ENCODE results near the gene PODXL2.

The PODXL2 gene

DNA sequence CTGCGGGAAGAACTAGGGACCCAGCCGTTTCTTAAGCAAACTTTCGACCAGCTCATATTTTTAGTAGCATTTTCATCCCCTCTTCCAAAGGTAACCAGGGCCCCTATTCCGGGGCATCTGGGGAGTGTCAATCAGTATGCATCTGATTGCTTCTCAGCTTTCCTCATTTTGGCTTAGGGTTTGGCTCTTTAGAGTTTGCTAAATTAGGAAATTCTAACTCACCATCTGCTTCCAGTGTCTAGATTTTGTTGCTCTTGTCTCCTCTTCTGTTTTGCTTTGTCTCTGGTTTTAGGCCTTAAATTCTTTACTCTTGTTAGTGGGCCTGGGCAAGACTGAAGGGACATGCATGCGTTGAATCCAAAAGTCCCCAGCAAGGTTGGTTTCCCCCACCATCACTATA, 34.2 kb downstream of the PODXL2 start:
- H3K27me3 ChIP-seq: no peaks in the 10 kb centered on the region
- H4K20me1 ChIP-seq: no peaks in the 10 kb centered on the region
- H3K4me3 ChIP-seq: no peak overlapping the region
- H3K27ac ChIP-seq: no peak overlapping the region
- H3K4me1 ChIP-seq: peaks cover 9 to 20% (median 13%) of the 10 kb centered on the region in 10 experiments
- H3K4me2 ChIP-seq: no peak overlapping the region
- no peaks in the 10 kb centered on the region for H3K9me3 ChIP-seq (replicated peaks in 1 of 11)
- H3K36me3 ChIP-seq: no peaks in the 10 kb centered on the region
- no peak overlapping the region for H3K9ac ChIP-seq
- TF ChIP-seq Cebpa-rat (IDR thresholded peaks at IDR 0.05): no peak

DNA sequence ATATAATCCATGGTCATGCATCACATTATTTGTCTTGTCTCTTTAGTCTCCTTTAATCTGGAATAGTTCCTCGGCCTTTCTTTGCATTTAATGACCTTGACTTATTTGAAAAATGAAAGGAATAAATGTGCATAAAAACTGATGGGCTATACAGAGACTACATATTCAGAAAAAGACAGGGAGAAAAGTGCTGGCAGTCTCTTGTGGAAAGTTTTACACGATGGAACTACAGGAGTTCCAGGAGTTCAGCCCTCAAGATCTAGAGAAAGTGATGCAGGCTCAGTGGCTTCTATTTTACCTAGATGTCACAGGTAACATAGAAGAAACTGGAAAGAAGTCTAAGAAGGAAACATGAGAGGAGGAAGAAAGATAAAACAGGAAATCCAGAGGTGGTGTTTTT, 36.2 kb downstream of the PODXL2 start:
- Histone ChIP-seq H3K4me2 (no peak overlapping the region), H3K4me3 (no peak overlapping the region), H3K27ac (no peak overlapping the region), H3K36me3 (no peaks in the 10 kb centered on the region), H3K27me3 (no peaks in the 10 kb centered on the region), H3K9me3 (replicated peaks in 1 of 11) (no peaks in the 10 kb centered on the region), H3K9ac (no peak overlapping the region), H3K4me1 (peaks cover 9 to 13% (median 10%) of the 10 kb centered on the region in 10 experiments), H4K20me1 (no peaks in the 10 kb centered on the region)
- TF ChIP-seq Cebpa-rat (IDR thresholded peaks at IDR 0.05): no peak

- Histone ChIP-seq H3K27ac (no peak overlapping the region), H3K4me1 (peaks cover 5 to 9% (median 6%) of the 10 kb centered on the region in 10 experiments), H3K4me2 (no peak overlapping the region), H3K36me3 (no peaks in the 10 kb centered on the region), H3K27me3 (no peaks in the 10 kb centered on the region), H3K9me3 (replicated peaks in 1 of 11) (no peaks in the 10 kb centered on the region), H3K4me3 (no peak overlapping the region), H3K9ac (no peak overlapping the region), H4K20me1 (no peaks in the 10 kb centered on the region)
- TF ChIP-seq Cebpa-rat (IDR thresholded peaks at IDR 0.05): no peak
Measured at GRCh38 chr3:127665586-127665985, 36.6 kb downstream of the PODXL2 start.

GRCh38 chr3:127666676-127667075, 37.7 kb downstream of the PODXL2 start:
- H3K27me3 ChIP-seq: no peaks in the 10 kb centered on the region
- peaks cover 4 to 6% (median 5%) of the 10 kb centered on the region in 10 experiments; a peak in 19 of 20 replicates for H3K4me1 ChIP-seq
- no peak for TF ChIP-seq Cebpa-rat (IDR thresholded peaks at IDR 0.05)
- no peak overlapping the region for H3K9ac ChIP-seq
- no peaks in the 10 kb centered on the region for H4K20me1 ChIP-seq
- no peak overlapping the region for H3K4me3 ChIP-seq
- H3K36me3 ChIP-seq: no peaks in the 10 kb centered on the region
- no peak overlapping the region for H3K4me2 ChIP-seq
- H3K9me3 ChIP-seq (replicated peaks in 1 of 11): no peaks in the 10 kb centered on the region
- no peak overlapping the region for H3K27ac ChIP-seq

- no peaks in the 10 kb centered on the region for H3K36me3 ChIP-seq
- no peak for TF ChIP-seq Cebpa-rat (IDR thresholded peaks at IDR 0.05)
- H3K27me3 ChIP-seq: no peaks in the 10 kb centered on the region
- peaks cover 9 to 12% (median 10%) of the 10 kb centered on the region in 10 experiments; a peak in 19 of 20 replicates for H3K4me1 ChIP-seq
- H3K4me2 ChIP-seq: no peak overlapping the region
- no peak overlapping the region for H3K9ac ChIP-seq
- no peak overlapping the region for H3K4me3 ChIP-seq
- no peaks in the 10 kb centered on the region for H3K9me3 ChIP-seq (replicated peaks in 1 of 11)
- H3K27ac ChIP-seq: no peak overlapping the region
- H4K20me1 ChIP-seq: no peaks in the 10 kb centered on the region
Measured at GRCh38 chr3:127667119-127667681, 38.2 kb downstream of the PODXL2 start.

- Histone ChIP-seq H4K20me1 (peaks cover 0 to 6% (median 0%) of the 10 kb centered on the region in 11 experiments; a peak in 3 of 22 replicates), H3K4me1 (peaks cover 16 to 20% (median 19%) of the 10 kb centered on the region in 10 experiments), H3K27ac (no peak overlapping the region), H3K9me3 (replicated peaks in 1 of 11) (no peaks in the 10 kb centered on the region), H3K4me3 (no peak overlapping the region), H3K27me3 (no peaks in the 10 kb centered on the region), H3K4me2 (no peak overlapping the region), H3K36me3 (no peaks in the 10 kb centered on the region), H3K9ac (no peak overlapping the region)
- no peak for TF ChIP-seq Cebpa-rat (IDR thresholded peaks at IDR 0.05)
Measured at GRCh38 chr3:127668906-127669305, 39.9 kb downstream of the PODXL2 start.

DNA sequence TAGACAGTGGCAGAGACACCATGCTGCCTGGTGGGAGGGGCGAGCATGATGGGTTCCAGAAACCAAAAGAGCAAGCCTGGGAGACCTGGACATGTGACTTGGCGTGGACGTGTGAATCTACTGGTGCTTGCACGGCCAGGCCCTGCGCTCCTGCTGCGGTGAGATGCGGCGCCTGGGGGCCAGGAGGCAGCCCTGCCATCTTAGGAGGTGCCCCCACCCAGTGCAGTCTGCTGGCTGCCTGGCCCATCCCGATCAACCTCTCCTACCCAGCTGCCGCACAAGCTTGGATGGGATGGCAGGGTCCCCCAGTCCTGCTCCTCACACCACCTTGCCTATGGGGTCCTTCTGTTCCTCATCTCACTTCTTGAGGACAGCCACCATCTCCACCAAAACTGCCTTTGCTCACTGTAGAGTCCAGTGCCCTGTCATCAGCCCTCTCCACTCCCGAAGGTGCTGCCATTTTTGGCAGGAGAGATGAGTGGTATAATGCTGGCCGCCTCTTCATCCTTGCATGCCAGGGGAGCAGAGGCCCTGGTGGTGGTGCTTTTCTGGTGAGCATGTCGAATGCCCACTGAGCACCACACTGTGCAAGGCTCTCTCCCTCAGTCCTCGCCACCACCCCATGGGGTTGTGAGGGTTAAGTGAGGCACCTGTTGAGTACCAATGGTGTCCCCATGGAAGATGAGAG, 40.7 kb downstream of the PODXL2 start:
- Histone ChIP-seq H3K27me3 (no peaks in the 10 kb centered on the region), H3K27ac (no peak overlapping the region), H4K20me1 (peaks cover 0 to 8% (median 4%) of the 10 kb centered on the region in 11 experiments; a peak in 6 of 22 replicates), H3K4me3 (no peak overlapping the region), H3K4me2 (no peak overlapping the region), H3K9me3 (replicated peaks in 1 of 11) (no peaks in the 10 kb centered on the region), H3K9ac (no peak overlapping the region), H3K4me1 (peaks cover 19 to 23% (median 21%) of the 10 kb centered on the region in 10 experiments), H3K36me3 (peaks cover 0 to 2% (median 0%) of the 10 kb centered on the region in 11 experiments; a peak in 2 of 22 replicates)
- TF ChIP-seq Cebpa-rat (IDR thresholded peaks at IDR 0.05): no peak

GRCh38 chr3:127670229-127670559, 41.2 kb downstream of the PODXL2 start:
- H3K9ac ChIP-seq: no peak overlapping the region
- peaks cover 0 to 9% (median 6%) of the 10 kb centered on the region in 11 experiments; a peak in 6 of 22 replicates for H4K20me1 ChIP-seq
- H3K4me2 ChIP-seq: no peak overlapping the region
- peaks cover 19 to 23% (median 21%) of the 10 kb centered on the region in 10 experiments for H3K4me1 ChIP-seq
- H3K9me3 ChIP-seq (replicated peaks in 1 of 11): no peaks in the 10 kb centered on the region
- TF ChIP-seq Cebpa-rat (IDR thresholded peaks at IDR 0.05): no peak
- peaks cover 0 to 4% (median 0%) of the 10 kb centered on the region in 11 experiments; a peak in 2 of 22 replicates for H3K36me3 ChIP-seq
- no peaks in the 10 kb centered on the region for H3K27me3 ChIP-seq
- no peak overlapping the region for H3K4me3 ChIP-seq
- no peak overlapping the region for H3K27ac ChIP-seq

DNA sequence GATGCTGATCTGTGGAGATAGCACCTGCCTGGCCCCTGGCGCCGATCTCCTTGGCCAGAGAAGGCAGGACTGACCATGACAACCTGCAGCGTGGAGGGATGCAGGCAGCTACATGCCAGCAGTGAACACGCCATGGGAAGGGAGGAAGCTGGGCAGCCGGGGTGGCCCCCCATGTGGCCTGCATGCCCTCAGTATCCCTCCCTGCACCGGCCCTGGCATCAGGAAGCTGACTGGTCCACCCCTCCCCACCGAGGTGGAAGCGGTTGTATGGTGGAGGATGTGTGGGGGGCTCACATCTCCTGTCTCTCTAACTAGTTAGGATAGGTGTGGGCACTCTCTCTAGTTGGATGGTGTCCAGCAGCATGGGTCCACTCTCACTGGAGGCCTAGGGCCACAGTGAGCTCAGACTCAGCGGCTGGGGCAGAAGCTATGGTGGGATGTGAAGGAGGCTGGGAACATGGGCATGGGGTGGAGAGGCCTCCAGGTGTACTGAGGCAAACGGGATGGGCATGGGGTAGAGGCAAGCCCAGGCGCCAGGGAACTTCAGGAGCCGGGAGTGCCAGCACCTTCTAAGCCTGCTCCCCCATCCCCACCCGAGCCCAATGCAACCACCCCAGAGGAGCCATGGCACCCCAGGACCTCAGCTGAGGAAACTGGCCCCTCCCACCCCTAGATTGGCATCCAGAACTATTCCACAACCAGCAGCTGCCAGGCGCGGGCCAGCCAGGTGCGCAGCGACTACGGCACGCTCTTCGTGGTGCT, 42.0 kb downstream of the PODXL2 start:
- peaks cover 0 to 10% (median 0%) of the 10 kb centered on the region in 11 experiments; a peak in 2 of 22 replicates for H3K36me3 ChIP-seq
- peak overlapping the region in 4 of 11 experiments; percentile 95 to 99 (median 98); a peak in 5 of 22 replicates for H3K9ac ChIP-seq
- peaks cover 19 to 29% (median 23%) of the 10 kb centered on the region in 10 experiments for H3K4me1 ChIP-seq
- H3K27me3 ChIP-seq: no peaks in the 10 kb centered on the region
- H4K20me1 ChIP-seq: peaks cover 0 to 15% (median 6%) of the 10 kb centered on the region in 11 experiments; a peak in 6 of 22 replicates
- TF ChIP-seq Cebpa-rat (IDR thresholded peaks at IDR 0.05): no peak
- no peak overlapping the region; a peak in 1 of 20 replicates for H3K4me3 ChIP-seq
- no peak overlapping the region for H3K27ac ChIP-seq
- H3K4me2 ChIP-seq: peak overlapping the region; percentile 96 to 99 (median 98)
- no peaks in the 10 kb centered on the region for H3K9me3 ChIP-seq (replicated peaks in 1 of 11)

Data from BLaER1 treated with 17β-estradiol and CSF1 and Interleukin-3, amounts not matched to agents 10 nM and 100 nM (cell line).